Thyroid gland (tissue), 4 donors: Measurements from ENCODE around the gene DPEP2NB. TPM values are rescaled to one million over a fixed set of nuclear protein-coding genes. Genes with fewer than 3 reads are reported as not detected.
A peak's percentile ranks its signal among the peaks of the same experiment; 100 is the strongest.

Source experiments
- DNase-seq, 2 donors: peaks; one replicate each; pipeline ENCODE4 v3.0.0-alpha.2; 2019
- H3K27ac ChIP-seq, 3 donors: fragments of 200-600 bp; sonication (generic); 1 replicate in 2 of 3; 2 replicates in 1 of 3; pipeline ENCODE4 v1.5.1; 2016 to 2019; ENCODE audit warnings: mild to moderate bottlenecking in 1 of 3, moderate library complexity in 1 of 3
- H3K27me3 ChIP-seq: fragments of 200-600 bp; sonication (generic); one replicate; pipeline ENCODE4 v1.5.1; 2019
- H3K36me3 ChIP-seq, 2 donors: fragments of 200-600 bp; sonication (generic); one replicate each; pipeline ENCODE4 v1.5.1; 2016 to 2019
- H3K4me1 ChIP-seq, 2 donors: fragments of 200-600 bp; sonication (generic); one replicate each; pipeline ENCODE4 v1.5.1; 2017 to 2019
- H3K4me3 ChIP-seq, 3 donors: fragments of 200-600 bp; sonication (generic); replicated peaks in 1 of 3; 1 replicate in 2 of 3; 2 replicates in 1 of 3; pipeline ENCODE4 v1.5.1; 2016; ENCODE audit warnings: mild to moderate bottlenecking in 1 of 3
- H3K9me3 ChIP-seq: fragments of 200-600 bp; sonication (generic); one replicate; pipeline ENCODE4 v1.5.1; 2017
- POLR2A ChIP-seq, 2 donors: fragments of 450-650 bp; IDR thresholded peaks; one replicate each; pipeline ENCODE4 v1.6.1; 2017; ENCODE audit warnings: antibody characterized with exemption in 2 of 2, mild to moderate bottlenecking in 2 of 2, moderate library complexity in 1 of 2
- WGBS, 2 donors: methylation state at CpG; one replicate each; pipeline ENCODE4 v1.1.5; 2017; 5-methylcytosine and 5-hydroxymethylcytosine counted together
- intact Hi-C: fragments of 100-400 bp; cut with DNase I; formaldehyde crosslinking; loops from one replicate; pipeline ENCODE4 v1.15.1; 2023
- total RNA-seq, 4 donors: library from RNA; depleted of rRNA; stranded (reverse); fragments of >200 nt; gene quantifications; one replicate each; pipeline ENCODE4 v1.2.3, GENCODE V29; 2016
- TF ChIP-seq, protein P1 (sequence below), 6 experiments: fragments of 200-600 bp in 3 of 6; fragments of 450-650 bp in 3 of 6; sonication (generic) in 3 of 6; IDR thresholded peaks; one replicate each; pipeline ENCODE4 v1.5.1; 2016 to 2019; ENCODE audit warnings: antibody characterized with exemption in 6 of 6, mild to moderate bottlenecking in 2 of 6, inconsistent platforms in 1 of 6, moderate library complexity in 1 of 6

Gene DPEP2NB, protein sequence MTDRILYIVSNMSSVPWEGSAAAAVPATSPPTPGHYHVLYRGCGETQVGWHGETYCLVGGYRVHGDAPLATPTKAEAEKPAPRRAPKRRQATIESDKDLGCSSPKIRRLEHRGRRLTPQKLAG
- not detected for total RNA-seq

DNA sequence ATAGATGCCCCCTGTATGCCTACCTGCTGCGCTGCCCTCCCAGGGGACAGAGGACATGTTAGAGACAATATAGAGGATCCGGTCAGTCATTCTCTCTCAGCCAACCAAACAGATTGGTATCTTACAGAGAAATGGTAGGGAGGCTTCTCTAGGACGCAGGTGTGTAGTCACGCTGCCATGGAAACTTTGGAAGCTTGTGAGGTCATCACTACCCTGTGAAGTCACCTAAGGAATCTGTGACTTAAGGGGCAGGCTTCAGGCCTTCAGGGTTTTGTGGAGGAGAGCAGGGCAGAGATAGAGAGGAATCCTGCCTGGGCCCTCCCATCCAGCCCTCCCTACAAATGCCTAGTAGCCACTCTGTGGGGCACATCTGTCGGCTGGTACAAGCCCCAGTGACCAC is at the start of gene DPEP2NB:
TSS of gene DPEP2NB (minus strand) at position 231 of the 400 bp plus-strand sequence. CDS start at position 90, 141 bp downstream.
- Histone ChIP-seq H3K27me3 (no peaks in the 10 kb centered on the region), H3K4me3 (no peak within 1 kb of the TSS), H3K9me3 (no peaks in the 10 kb centered on the region), H3K36me3 (no peaks in the 10 kb centered on the region), H3K27ac (no peak within 1 kb of the TSS), H3K4me1 (no peaks in the 10 kb centered on the region)
- intact Hi-C loops: no loop called here
- no peak for DNase-seq
- no peak for TF ChIP-seq POLR2A (IDR thresholded peaks at IDR 0.05)
- TF ChIP-seq, protein P1, sequence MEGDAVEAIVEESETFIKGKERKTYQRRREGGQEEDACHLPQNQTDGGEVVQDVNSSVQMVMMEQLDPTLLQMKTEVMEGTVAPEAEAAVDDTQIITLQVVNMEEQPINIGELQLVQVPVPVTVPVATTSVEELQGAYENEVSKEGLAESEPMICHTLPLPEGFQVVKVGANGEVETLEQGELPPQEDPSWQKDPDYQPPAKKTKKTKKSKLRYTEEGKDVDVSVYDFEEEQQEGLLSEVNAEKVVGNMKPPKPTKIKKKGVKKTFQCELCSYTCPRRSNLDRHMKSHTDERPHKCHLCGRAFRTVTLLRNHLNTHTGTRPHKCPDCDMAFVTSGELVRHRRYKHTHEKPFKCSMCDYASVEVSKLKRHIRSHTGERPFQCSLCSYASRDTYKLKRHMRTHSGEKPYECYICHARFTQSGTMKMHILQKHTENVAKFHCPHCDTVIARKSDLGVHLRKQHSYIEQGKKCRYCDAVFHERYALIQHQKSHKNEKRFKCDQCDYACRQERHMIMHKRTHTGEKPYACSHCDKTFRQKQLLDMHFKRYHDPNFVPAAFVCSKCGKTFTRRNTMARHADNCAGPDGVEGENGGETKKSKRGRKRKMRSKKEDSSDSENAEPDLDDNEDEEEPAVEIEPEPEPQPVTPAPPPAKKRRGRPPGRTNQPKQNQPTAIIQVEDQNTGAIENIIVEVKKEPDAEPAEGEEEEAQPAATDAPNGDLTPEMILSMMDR (IDR thresholded peaks at IDR 0.05): no peak
- 75 to 86% methylated on average over 5 of the region's 5 CpGs for WGBS, 2 donors

DNA sequence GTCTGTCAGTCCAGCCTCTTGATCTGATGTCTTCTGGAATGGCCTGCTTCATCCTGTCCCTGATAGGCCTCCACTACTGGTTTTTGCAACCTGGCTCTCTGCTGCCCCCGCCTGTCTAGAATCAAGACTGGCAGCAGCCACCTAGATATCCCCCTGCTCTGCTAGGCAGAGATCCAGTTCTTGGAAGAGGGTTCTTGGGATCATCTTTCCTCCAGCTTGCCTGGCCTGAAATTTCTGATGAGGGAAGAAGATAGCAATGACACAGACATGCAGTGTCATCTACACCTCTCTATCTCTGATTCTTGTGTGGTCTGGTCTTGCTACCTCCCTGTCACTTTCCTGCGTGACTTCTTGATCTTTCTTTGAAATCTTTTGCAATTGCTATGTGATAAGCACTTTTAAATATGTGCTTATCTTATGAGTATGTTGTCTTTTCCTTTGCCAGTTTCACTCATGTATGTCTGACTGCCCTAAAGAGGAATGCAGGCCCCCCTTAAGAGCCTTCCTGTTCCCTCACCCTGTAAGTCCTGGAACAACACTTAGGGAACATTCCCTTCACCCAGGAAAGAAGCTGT is 49.2 kb upstream of the DPEP2NB start:
- intact Hi-C loops: no loop called here
- H3K9me3 ChIP-seq: no peaks in the 10 kb centered on the region
- H3K4me3 ChIP-seq: no peak overlapping the region
- no peaks in the 10 kb centered on the region for H3K36me3 ChIP-seq
- peak in 1 of 2 donors; percentile 8 for TF ChIP-seq POLR2A (IDR thresholded peaks at IDR 0.05)
- TF ChIP-seq, protein P1 (IDR thresholded peaks at IDR 0.05): peak; percentile 44 to 90 (median 82)
- DNase-seq: peak; percentile 80 to 89
- WGBS, 2 donors: 19 to 28% methylated on average over 2 of the region's 2 CpGs
- no peaks in the 10 kb centered on the region for H3K27me3 ChIP-seq
- peaks cover 27 to 50% of the 10 kb centered on the region in 2 donors for H3K4me1 ChIP-seq
- H3K27ac ChIP-seq: peak overlapping the region; percentile 87 to 92 (median 90)

DNA sequence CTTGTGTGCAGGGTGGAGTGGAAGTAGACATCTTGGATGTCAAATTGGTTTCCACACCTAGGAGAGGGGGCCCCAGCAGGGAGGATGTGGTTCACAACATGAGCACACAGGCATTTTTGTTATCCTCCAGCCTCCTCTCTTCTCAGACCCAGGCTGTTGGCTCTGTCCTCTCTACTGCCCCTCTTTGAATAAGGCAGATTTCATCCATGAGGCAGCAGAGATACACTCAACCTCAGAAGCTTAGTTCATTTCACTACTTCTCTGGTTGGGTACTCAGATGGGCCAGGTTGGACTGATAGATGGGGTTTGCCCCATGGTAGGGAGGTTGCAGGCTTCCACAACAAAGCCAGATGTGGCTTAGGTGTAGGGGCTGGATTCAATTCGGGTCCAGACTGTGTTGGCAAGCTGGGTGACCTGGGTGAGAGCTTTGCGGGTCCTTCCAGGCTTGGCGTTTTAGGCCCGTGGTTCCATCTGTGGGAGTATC is 47.2 kb upstream of the DPEP2NB start:
- no peak overlapping the region for H3K4me3 ChIP-seq
- no peaks in the 10 kb centered on the region for H3K27me3 ChIP-seq
- H3K27ac ChIP-seq: peak overlapping the region in 2 of 3 donors; percentile 87 to 90
- peaks cover 27 to 37% of the 10 kb centered on the region in 2 donors for H3K4me1 ChIP-seq
- no peaks in the 10 kb centered on the region for H3K9me3 ChIP-seq
- TF ChIP-seq POLR2A (IDR thresholded peaks at IDR 0.05): no peak
- TF ChIP-seq, protein P1 (IDR thresholded peaks at IDR 0.05): no peak
- no peak for DNase-seq
- WGBS, 2 donors: 82 to 94% methylated on average over 4 of the region's 4 CpGs
- H3K36me3 ChIP-seq: no peaks in the 10 kb centered on the region
- intact Hi-C loops: no loop called here

DNA sequence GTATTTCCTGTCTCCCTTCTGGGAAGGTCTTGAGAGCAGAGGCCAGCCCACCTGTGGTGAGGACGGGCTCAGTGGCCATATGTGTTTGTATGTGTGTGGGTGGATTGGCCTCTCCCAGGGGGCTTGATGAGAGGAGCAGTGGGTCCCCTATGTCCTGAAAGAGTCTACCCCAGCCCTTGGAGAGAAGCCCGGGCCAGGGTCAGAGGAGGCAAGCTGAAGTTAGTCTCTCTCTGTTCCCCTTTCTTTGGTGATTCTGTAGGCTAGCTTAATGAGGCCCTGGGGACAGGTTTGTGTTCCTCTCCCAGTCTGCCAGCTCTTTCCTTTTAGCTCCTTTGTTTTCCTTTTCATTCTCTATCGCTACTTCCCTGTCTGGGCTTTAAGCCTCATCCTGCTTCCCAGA is 45.7 kb upstream of the DPEP2NB start:
- TF ChIP-seq, protein P1 (IDR thresholded peaks at IDR 0.05): no peak
- no peak for TF ChIP-seq POLR2A (IDR thresholded peaks at IDR 0.05)
- Histone ChIP-seq H3K36me3 (no peaks in the 10 kb centered on the region), H3K9me3 (no peaks in the 10 kb centered on the region), H3K27me3 (no peaks in the 10 kb centered on the region), H3K27ac (no peak overlapping the region), H3K4me1 (peaks cover 24 to 30% of the 10 kb centered on the region in 2 donors), H3K4me3 (no peak overlapping the region)
- intact Hi-C loops: no loop called here
- WGBS, 2 donors: 86 to 90% methylated on average over 3 of the region's 3 CpGs
- no peak for DNase-seq

DNA sequence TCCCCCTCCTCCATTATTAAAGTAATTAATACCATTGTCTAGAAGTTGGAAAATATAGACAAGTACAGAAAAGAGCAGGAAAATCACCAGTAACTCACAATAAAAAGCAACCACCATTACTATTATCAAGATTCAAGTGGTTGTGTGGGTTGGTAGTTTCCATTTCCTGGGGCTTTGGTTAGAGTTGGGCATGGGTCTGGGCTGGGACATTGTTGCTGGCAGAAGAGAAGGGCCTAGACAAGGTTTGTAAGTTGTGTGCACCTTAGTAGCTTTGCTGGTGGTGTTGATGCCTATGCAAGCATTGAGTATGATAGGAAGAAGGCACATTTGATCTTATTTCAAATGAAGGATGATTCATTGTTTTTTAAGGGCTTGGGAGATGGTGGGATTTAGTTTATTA is 44.1 kb upstream of the DPEP2NB start:
- H3K4me3 ChIP-seq: no peak overlapping the region
- DNase-seq: no peak
- H3K36me3 ChIP-seq: no peaks in the 10 kb centered on the region
- H3K27ac ChIP-seq: no peak overlapping the region
- no peaks in the 10 kb centered on the region for H3K27me3 ChIP-seq
- intact Hi-C loops: no loop called here
- no peaks in the 10 kb centered on the region for H3K9me3 ChIP-seq
- no peak for TF ChIP-seq POLR2A (IDR thresholded peaks at IDR 0.05)
- TF ChIP-seq, protein P1 (IDR thresholded peaks at IDR 0.05): no peak
- H3K4me1 ChIP-seq: peaks cover 11 to 14% of the 10 kb centered on the region in 2 donors
